ENCODE data around the gene NPAS3. TPM values are rescaled to one million over a fixed set of nuclear protein-coding genes. Genes with fewer than 3 reads are reported as not detected.

Gene NPAS3
- total RNA-seq, 2 experiments from 2014 or later = not detected

- Histone ChIP-seq H3K36me3 (ENCODE audit: insufficient read depth, low read length) (no peaks in the 10 kb centered on the region), H3K4me1 (ENCODE audit: insufficient read depth, low read length, poor library complexity, severe bottlenecking) (no peaks in the 10 kb centered on the region), H3K4me2 (ENCODE audit: low read length) (no peak overlapping the region), H3K9me2 (ENCODE audit: insufficient read depth, low read length) (no peaks in the 10 kb centered on the region), H4K20me1 (ENCODE audit: insufficient read depth, low read length) (no peaks in the 10 kb centered on the region), H3K27ac (ENCODE audit: low read depth, low read length, poor library complexity, severe bottlenecking) (no peak overlapping the region), H2AFZ (ENCODE audit: low read length) (no peak overlapping the region), H3K9me3 (ENCODE audit: low read length) (no peaks in the 10 kb centered on the region), H3K4me3 (ENCODE audit: low read depth, low read length, poor library complexity, severe bottlenecking) (no peak overlapping the region), H3K79me2 (ENCODE audit: insufficient read depth, low read depth, low read length) (no peaks in the 10 kb centered on the region)
- intact Hi-C loops (cut with micrococcal nuclease; ENCODE audit: unreplicated experiment) = loop anchor here (10.0 kb wide), 1 partner anchor 487 kb away; no protein-coding TSS in a partner anchor
- no peak for DNase-seq (ENCODE audit: low spot score)
- ChIA-PET POLR2A (interaction anchor here (0.6 to 0.7 kb wide), 2 partner anchors 53 to 503 kb away, joined by 3 to 4 read pairs; no protein-coding TSS in a partner anchor), CTCF (ENCODE audit: unreplicated experiment) (no interaction called here)
- TF ChIP-seq CTCF (conservative IDR thresholded peaks at IDR 0.05; ENCODE audit: low read length) = no peak
- TF ChIP-seq EZH2phosphoT487 (IDR thresholded peaks at IDR 0.05; ENCODE audit: borderline replicate concordance, low read depth, low read length) = no peak
- BruUV-seq (replicated peaks) = no TSS peak
These were observed 899.4 kb downstream of the NPAS3 start for GRCh38 chr14:33837943-33838683.

- ChIA-PET POLR2A (interaction anchor here (0.6 kb wide), 1 partner anchor 50 kb away, joined by 3 read pairs; no protein-coding TSS in a partner anchor), CTCF (ENCODE audit: unreplicated experiment) (no interaction called here)
- Histone ChIP-seq H3K27ac (ENCODE audit: low read depth, low read length, poor library complexity, severe bottlenecking) (no peak overlapping the region), H3K4me2 (ENCODE audit: low read length) (no peak overlapping the region), H2AFZ (ENCODE audit: low read length) (no peak overlapping the region), H3K4me1 (ENCODE audit: insufficient read depth, low read length, poor library complexity, severe bottlenecking) (no peaks in the 10 kb centered on the region), H3K79me2 (ENCODE audit: insufficient read depth, low read depth, low read length) (no peaks in the 10 kb centered on the region), H3K9me2 (ENCODE audit: insufficient read depth, low read length) (no peaks in the 10 kb centered on the region), H4K20me1 (ENCODE audit: insufficient read depth, low read length) (no peaks in the 10 kb centered on the region), H3K9me3 (ENCODE audit: low read length) (no peaks in the 10 kb centered on the region), H3K36me3 (ENCODE audit: insufficient read depth, low read length) (no peaks in the 10 kb centered on the region), H3K4me3 (ENCODE audit: low read depth, low read length, poor library complexity, severe bottlenecking) (no peak overlapping the region)
- TF ChIP-seq EZH2phosphoT487 (IDR thresholded peaks at IDR 0.05; ENCODE audit: borderline replicate concordance, low read depth, low read length) (no peak), CTCF (conservative IDR thresholded peaks at IDR 0.05; ENCODE audit: low read length) (peak; percentile 89)
- DNase-seq (ENCODE audit: low spot score) = peak; percentile 58
- intact Hi-C loops (cut with micrococcal nuclease; ENCODE audit: unreplicated experiment) = loop anchor here (10.0 kb wide), 3 partner anchors 385 to 485 kb away; no protein-coding TSS in a partner anchor
- BruUV-seq (replicated peaks) = no TSS peak
These were observed 900.8 kb downstream of the NPAS3 start for GRCh38 chr14:33839193-33840076.
